HUES48 (cell line): ENCODE measurements around the gene ROPN1.
"Not testable (repeated sequence)": the region's sequence is repeated elsewhere in the genome, so short reads cannot be mapped to it uniquely, and the experiment has no call there.

Source experiments
- H3K27ac ChIP-seq: one replicate; pipeline ENCODE4 v1.7.0; 2013; ENCODE audit warnings: low read depth, low read length, inconsistent platforms
- H3K27me3 ChIP-seq: 2 replicates; pipeline ENCODE4 v1.6.1; 2013; ENCODE audit warnings: mild to moderate bottlenecking, low read length; ENCODE audit not compliant: control insufficient read depth, insufficient read depth
- H3K36me3 ChIP-seq: 2 replicates; pipeline ENCODE4 v1.6.1; 2013; ENCODE audit warnings: low read length; ENCODE audit not compliant: control insufficient read depth, insufficient read depth
- H3K4me1 ChIP-seq: 2 replicates; pipeline ENCODE4 v1.6.1; 2013; ENCODE audit warnings: mild to moderate bottlenecking, low read length; ENCODE audit not compliant: control insufficient read depth, insufficient read depth
- H3K4me3 ChIP-seq: 2 replicates; pipeline ENCODE4 v1.5.1; 2013; ENCODE audit warnings: mild to moderate bottlenecking, low read depth, low read length
- H3K9ac ChIP-seq: 2 replicates; pipeline ENCODE4 v1.6.1; 2013; ENCODE audit warnings: mild to moderate bottlenecking, low read depth, low read length, moderate library complexity
- H3K9me3 ChIP-seq: 2 replicates; pipeline ENCODE4 v1.6.1; 2013; ENCODE audit warnings: low read length; ENCODE audit not compliant: control insufficient read depth, insufficient read depth

ROPN1 gene

DNA sequence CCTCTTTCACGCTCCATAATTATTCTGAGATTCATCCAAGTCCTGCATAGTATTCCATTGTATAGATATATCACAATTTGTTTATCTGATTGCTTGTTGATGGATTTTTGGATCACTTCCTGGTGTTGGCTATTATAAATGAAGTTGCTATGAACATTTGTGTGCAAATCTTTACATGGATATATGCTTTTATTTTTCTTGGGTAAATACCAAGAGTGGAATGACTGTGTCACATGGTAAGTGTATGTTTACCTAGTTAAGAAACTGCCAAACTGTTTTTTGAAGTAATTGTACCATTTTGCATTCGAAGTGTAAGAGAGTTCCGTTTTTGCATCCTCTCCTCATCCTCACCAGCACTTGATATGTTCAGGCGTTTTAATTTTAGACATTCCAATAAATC is 34.6 kb upstream of the ROPN1 start:
- no peaks in the 10 kb centered on the region for H3K9me3 ChIP-seq
- no peak overlapping the region for H3K27ac ChIP-seq
- no peak overlapping the region for H3K9ac ChIP-seq
- H3K27me3 ChIP-seq = peaks cover 23% of the 10 kb centered on the region
- H3K4me3 ChIP-seq = no peak overlapping the region
- H3K36me3 ChIP-seq = no peaks in the 10 kb centered on the region
- H3K4me1 ChIP-seq = no peaks in the 10 kb centered on the region

DNA sequence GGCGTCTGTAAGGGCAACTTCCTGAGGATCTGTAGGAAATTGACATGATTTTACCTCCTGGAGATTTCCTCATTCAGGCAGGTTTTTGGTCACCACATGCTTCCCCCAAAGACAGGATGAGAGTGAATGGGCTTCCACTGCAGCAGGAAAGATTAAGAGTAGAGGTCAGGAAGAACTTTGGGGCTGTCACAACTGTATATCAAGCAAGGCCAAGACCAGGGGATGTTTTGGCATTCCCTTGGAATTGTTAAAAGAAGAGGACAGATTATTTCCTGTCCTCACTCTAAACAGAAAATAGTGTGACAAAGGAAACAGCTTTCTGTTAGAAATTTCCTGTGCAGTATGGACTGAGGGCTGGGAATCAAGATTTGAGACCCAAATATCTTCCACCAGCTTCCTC is 31.6 kb upstream of the ROPN1 start:
- peaks cover 12% of the 10 kb centered on the region; the same call in 1 of the 2 replicates for H3K27me3 ChIP-seq
- not testable (repeated sequence) for H3K9ac ChIP-seq, H3K27ac ChIP-seq, H3K36me3 ChIP-seq, H3K4me1 ChIP-seq, H3K9me3 ChIP-seq, H3K4me3 ChIP-seq

DNA sequence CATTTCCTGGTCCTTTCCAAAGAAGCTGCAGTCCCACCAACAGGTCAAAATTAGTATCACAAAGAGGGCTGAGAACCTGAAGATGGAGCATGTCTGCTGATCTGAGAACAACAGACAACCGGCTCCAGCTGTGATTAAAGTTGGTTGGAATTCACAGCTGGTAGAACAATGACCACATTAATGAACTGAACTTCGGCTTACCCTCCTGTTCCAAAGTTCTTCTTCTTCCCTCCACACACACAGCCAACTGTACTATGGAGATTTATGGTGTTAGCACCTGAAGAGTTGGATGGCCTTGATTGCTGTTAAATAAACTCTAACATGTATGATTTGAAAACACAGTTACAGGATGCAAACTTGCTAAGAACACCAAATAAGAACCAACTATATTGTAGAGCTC is 27.4 kb upstream of the ROPN1 start:
- Histone ChIP-seq H3K4me1 (no peaks in the 10 kb centered on the region), H3K4me3 (no peak overlapping the region), H3K9ac (no peak overlapping the region), H3K27ac (no peak overlapping the region), H3K27me3 (no peaks in the 10 kb centered on the region), H3K36me3 (no peaks in the 10 kb centered on the region), H3K9me3 (no peaks in the 10 kb centered on the region)

DNA sequence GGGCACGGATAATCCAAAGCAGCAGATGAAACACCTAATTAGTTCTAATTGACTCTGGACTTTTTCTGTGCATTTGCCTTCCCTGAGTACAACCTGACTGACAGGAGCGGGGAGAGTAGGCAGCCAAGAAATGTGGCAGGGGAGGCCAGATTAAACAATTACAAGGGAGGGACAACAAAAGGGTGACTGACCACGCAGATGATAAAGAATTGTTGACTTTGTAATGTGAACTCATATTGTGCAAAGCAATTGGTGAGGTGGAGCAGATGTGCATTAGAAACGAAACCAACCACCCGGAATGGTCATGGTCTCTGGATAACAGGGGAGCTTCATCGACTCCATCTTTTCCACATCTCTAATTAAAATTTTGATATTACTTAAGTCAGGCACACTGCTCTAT is 25.6 kb upstream of the ROPN1 start:
- not testable (repeated sequence) for H3K36me3 ChIP-seq, H3K4me3 ChIP-seq, H3K27ac ChIP-seq, H3K9me3 ChIP-seq, H3K9ac ChIP-seq, H3K27me3 ChIP-seq, H3K4me1 ChIP-seq

DNA sequence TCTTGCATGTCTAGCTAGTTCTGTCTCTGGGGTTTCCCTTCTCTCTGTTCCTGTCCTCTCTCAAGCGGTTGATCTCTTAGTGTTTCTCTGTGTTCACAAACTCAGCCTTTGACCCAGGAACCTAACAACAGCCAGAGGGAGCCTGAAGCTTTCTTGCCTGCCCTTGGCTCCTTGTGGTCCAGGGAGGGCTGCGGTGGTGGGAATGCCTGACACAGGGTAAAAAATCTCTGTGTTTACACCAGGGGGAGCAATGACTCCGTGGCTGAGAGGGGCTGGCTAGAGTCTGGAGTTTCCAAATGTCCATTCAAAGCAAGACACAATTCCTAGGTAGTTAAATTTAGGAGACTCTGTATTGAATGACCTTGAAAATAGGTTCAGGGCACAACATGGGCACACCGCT is 24.6 kb upstream of the ROPN1 start:
- H3K4me3 ChIP-seq, H3K27me3 ChIP-seq, H3K27ac ChIP-seq: not testable (repeated sequence)

DNA sequence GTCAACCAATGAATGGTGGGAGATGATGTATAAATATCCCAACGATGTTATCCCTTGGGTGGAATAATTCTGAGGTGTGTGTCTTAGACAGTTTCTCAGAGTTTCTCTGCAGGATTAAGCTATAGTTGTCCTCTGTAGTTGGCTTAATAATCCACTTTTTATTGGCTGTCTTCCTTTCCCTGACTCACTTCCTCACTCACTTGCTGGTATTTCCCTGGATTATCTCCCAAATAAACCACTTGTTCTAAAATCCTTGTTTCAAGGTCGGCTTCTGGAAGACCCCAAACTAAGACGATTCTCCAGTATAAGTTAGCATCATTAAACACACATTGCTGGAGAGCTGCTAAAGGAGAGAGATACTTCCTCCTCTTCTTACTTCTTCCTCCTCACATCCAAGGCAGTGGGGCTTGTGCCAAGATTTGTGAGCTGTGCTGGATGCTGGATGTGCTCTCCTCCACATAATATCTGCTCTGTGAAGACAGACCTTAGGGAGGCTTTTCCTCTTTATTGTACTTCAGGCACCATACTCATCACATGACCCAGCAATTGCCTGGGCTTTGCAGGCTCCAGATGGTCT is 22.5 kb upstream of the ROPN1 start:
- Histone ChIP-seq H3K9ac (no peak overlapping the region), H3K27ac (no peak overlapping the region), H3K9me3 (no peaks in the 10 kb centered on the region), H3K4me1 (no peaks in the 10 kb centered on the region), H3K4me3 (no peak overlapping the region), H3K27me3 (no peaks in the 10 kb centered on the region), H3K36me3 (no peaks in the 10 kb centered on the region)

More for the DNA sequence above, 24.6 kb upstream of the ROPN1 start:
- H3K9ac ChIP-seq, H3K4me1 ChIP-seq, H3K36me3 ChIP-seq, H3K9me3 ChIP-seq: not testable (repeated sequence)

DNA sequence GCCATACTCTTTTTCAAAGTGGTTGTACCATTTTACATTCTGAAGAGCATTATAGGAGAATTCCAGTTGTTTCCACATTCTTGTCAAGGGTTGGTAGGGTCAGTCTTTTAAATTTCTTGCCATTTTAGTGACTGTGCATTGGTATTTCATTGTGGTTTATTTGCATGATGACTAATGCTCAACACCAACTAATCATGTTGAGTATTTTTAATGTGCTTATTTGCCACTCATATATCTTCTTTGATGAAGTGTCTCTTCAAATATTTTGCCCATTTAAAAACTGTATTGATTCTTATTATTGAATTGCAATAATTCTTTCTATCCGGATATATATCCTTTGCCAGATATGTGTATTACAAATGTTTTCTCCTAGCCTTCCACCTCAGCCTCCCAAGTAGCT is 16.4 kb upstream of the ROPN1 start:
- not testable (repeated sequence) for H3K4me3 ChIP-seq, H3K36me3 ChIP-seq, H3K9me3 ChIP-seq, H3K4me1 ChIP-seq, H3K27me3 ChIP-seq, H3K9ac ChIP-seq, H3K27ac ChIP-seq

- Histone ChIP-seq H3K9me3 (no peaks in the 10 kb centered on the region), H3K4me1 (no peaks in the 10 kb centered on the region), H3K9ac (no peak overlapping the region), H3K27me3 (no peaks in the 10 kb centered on the region), H3K4me3 (no peak overlapping the region), H3K36me3 (no peaks in the 10 kb centered on the region), H3K27ac (no peak overlapping the region)
Measured at GRCh38 chr3:124007186-124007585, 15.3 kb upstream of the ROPN1 start.

- not testable (repeated sequence) for H3K4me1 ChIP-seq, H3K9ac ChIP-seq, H3K4me3 ChIP-seq, H3K36me3 ChIP-seq, H3K9me3 ChIP-seq, H3K27me3 ChIP-seq, H3K27ac ChIP-seq
Measured at GRCh38 chr3:124002405-124003079, 10.6 kb upstream of the ROPN1 start.

- not testable (repeated sequence) for H3K9me3 ChIP-seq, H3K27ac ChIP-seq, H3K9ac ChIP-seq, H3K4me1 ChIP-seq, H3K4me3 ChIP-seq, H3K27me3 ChIP-seq, H3K36me3 ChIP-seq
Measured at GRCh38 chr3:124001366-124001765, 9.4 kb upstream of the ROPN1 start.

DNA sequence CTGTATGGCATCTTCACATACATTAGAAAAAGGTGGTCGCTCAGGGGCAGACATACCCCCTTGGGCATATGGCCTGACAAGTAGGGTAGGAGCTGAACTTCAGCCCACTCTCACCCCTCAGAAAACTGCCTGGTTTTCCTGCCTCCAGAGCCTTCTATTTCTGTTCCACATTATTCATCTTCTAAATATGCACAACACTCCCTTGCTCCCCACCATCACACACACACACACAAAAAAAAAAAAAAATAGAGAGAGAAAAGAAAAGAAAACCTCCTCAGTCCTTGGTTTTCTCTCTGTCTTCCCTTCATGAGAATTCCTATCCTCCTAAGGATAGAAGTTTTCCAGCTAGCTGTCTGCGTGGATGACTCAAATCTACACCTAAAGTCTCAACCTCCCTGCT is 5.6 kb upstream of the ROPN1 start:
- Histone ChIP-seq H3K4me3 (no peak overlapping the region), H3K9ac (no peak overlapping the region), H3K36me3 (no peaks in the 10 kb centered on the region), H3K27me3 (peaks cover 33% of the 10 kb centered on the region), H3K27ac (no peak overlapping the region), H3K4me1 (no peaks in the 10 kb centered on the region), H3K9me3 (no peaks in the 10 kb centered on the region)
